Duodenal mucosa (tissue), 2 donors: Measurements from ENCODE around the gene SORCS2.

Experiments
- H3K27ac ChIP-seq: one replicate; pipeline ENCODE4 v1.7.0; 2013; ENCODE audit warnings: low read depth, low read length
- H3K27me3 ChIP-seq, 2 donors: one replicate each; pipeline ENCODE4 v1.7.0; 2013; ENCODE audit warnings: low read length in 2 of 2, control low read depth in 1 of 2; ENCODE audit not compliant: insufficient read depth in 2 of 2, control insufficient read depth in 1 of 2
- H3K36me3 ChIP-seq, 2 donors: one replicate each; pipeline ENCODE4 v1.7.0; 2013; ENCODE audit warnings: low read length in 2 of 2, control low read depth in 1 of 2; ENCODE audit not compliant: insufficient read depth in 2 of 2, control insufficient read depth in 1 of 2
- H3K4me1 ChIP-seq, 2 donors: one replicate each; pipeline ENCODE4 v1.7.0; 2013; ENCODE audit warnings: low read length in 2 of 2, control low read depth in 1 of 2; ENCODE audit not compliant: insufficient read depth in 2 of 2, control insufficient read depth in 1 of 2
- H3K4me3 ChIP-seq, 2 donors: one replicate each; pipeline ENCODE4 v1.7.0; 2013; ENCODE audit warnings: low read length in 2 of 2, low read depth in 1 of 2
- H3K9ac ChIP-seq, 2 donors: one replicate each; pipeline ENCODE4 v1.7.0; 2013; ENCODE audit warnings: low read length in 2 of 2, low read depth in 1 of 2
- H3K9me3 ChIP-seq, 2 donors: one replicate each; pipeline ENCODE4 v1.7.0; 2013; ENCODE audit warnings: low read length in 2 of 2, control low read depth in 1 of 2; ENCODE audit not compliant: control insufficient read depth in 1 of 2

Gene SORCS2

DNA sequence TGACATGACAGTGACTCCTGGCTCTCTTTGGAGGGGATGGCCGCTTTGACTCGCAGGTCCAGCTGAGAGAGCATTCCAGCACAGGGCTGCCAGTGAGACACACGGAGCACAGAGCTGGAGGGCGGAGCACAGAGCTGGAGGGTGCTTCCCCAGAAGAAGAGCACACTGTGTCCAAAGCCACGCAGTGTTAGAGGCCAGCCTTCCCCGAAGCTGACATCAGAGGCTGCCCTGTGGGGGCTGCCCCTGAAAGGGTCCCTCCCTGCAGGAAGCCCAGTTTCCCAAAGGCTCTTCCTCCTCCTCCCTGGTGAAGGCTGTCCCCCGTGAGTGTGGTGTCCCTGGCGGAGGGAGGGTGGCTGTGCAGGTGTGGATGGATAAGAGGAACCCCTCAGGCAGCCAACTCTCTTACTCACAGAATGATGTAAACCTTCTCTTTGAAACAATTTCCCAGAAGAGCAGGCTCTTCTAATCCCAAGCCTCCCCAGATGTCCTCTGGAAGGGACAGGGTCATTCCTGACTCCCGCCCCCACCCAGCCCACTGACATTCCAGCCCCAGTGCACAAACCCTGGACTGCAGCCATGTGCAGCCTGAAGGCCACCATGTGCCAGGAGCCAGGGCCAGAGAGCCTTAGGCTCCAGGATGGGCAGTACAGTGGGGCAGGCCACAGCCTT lies 189.0 kb downstream of the SORCS2 start:
- no peak overlapping the region for H3K4me3 ChIP-seq
- H3K9me3 ChIP-seq: no peaks in the 10 kb centered on the region
- H3K27ac ChIP-seq: no peak overlapping the region
- no peaks in the 10 kb centered on the region for H3K4me1 ChIP-seq
- H3K9ac ChIP-seq: no peak overlapping the region
- H3K27me3 ChIP-seq: no peaks in the 10 kb centered on the region
- H3K36me3 ChIP-seq: no peaks in the 10 kb centered on the region

DNA sequence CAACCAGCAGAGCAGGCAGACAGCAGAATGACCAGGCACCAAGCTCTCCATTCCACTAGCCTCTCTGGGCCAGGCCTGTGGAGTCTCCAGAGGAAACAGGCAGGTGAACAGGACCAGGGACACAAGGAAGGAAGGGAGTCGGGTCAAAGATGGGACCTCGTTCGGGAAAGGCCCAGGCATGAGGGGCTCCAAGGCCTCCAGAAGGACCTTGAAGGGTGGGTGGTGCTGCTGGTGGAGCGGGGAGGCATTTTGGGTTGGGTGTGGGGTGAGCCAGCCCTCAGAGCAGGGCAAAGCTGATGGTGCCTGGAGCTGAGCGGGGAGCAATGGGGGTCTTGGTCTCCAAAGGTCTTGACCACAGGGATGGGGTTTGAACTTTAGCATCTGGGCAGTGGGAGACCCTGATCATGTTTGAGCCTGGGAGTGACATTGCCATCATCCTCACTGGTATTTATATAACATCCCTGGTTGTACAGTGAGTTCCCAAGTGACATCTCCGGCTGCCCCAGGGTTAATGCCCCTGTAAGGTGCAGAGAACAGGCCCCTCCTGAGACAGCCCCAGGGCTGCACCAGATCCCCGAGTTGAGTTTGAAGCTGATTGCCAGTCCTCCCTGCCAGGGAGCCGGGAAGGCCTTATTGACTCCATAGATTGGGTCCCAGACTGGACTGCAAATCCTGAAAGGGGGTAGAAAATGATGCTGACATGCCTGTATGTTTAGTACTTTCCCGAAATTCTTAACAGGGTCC lies 189.7 kb downstream of the SORCS2 start:
- Histone ChIP-seq H3K36me3 (no peaks in the 10 kb centered on the region), H3K27me3 (no peaks in the 10 kb centered on the region), H3K4me3 (no peak overlapping the region), H3K27ac (no peak overlapping the region), H3K9me3 (no peaks in the 10 kb centered on the region), H3K4me1 (no peaks in the 10 kb centered on the region), H3K9ac (no peak overlapping the region)

DNA sequence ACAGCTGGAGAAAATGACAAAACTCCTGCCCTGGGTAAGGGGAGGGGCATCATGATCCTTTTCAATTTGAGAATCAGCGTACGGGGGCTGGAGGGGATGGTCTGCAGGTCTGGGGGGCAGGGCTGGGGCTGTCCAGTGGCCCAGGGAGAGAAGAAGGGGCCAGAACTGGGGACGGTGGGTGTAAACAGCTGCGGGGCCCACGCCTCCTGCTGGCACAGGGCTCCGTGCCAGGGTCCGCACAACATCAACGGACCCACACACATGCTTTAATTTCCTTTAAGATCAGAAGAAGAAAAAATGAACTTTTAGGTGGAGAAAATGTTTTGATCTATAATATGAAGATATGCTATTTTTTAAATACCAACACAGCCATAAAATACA lies 190.3 kb downstream of the SORCS2 start:
- Histone ChIP-seq H3K27ac (no peak overlapping the region), H3K4me3 (no peak overlapping the region), H3K9ac (no peak overlapping the region), H3K4me1 (no peaks in the 10 kb centered on the region), H3K27me3 (no peaks in the 10 kb centered on the region), H3K9me3 (no peaks in the 10 kb centered on the region), H3K36me3 (no peaks in the 10 kb centered on the region)

DNA sequence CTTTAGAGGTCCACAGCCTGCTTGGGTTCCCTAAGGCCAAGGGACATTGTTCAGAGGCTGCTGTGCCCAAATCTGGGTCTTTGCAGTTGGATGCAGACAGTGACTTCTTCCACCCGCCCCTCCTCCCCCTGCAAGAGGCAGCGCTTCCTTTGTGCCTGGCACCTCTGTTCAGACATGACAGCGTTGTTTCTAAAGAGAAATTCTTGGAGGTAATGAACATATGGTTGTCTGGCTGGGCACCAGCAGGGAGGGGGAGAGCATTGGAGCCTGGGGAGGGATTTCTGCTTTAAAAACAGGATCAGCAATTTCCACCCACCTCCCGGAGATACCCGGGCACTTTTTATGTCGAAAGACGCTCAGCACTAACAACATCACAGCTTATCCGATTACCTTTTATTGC lies 190.9 kb downstream of the SORCS2 start:
- Histone ChIP-seq H3K27ac (no peak overlapping the region), H3K4me3 (no peak overlapping the region), H3K9ac (no peak overlapping the region), H3K36me3 (no peaks in the 10 kb centered on the region), H3K4me1 (no peaks in the 10 kb centered on the region), H3K27me3 (no peaks in the 10 kb centered on the region), H3K9me3 (no peaks in the 10 kb centered on the region)

DNA sequence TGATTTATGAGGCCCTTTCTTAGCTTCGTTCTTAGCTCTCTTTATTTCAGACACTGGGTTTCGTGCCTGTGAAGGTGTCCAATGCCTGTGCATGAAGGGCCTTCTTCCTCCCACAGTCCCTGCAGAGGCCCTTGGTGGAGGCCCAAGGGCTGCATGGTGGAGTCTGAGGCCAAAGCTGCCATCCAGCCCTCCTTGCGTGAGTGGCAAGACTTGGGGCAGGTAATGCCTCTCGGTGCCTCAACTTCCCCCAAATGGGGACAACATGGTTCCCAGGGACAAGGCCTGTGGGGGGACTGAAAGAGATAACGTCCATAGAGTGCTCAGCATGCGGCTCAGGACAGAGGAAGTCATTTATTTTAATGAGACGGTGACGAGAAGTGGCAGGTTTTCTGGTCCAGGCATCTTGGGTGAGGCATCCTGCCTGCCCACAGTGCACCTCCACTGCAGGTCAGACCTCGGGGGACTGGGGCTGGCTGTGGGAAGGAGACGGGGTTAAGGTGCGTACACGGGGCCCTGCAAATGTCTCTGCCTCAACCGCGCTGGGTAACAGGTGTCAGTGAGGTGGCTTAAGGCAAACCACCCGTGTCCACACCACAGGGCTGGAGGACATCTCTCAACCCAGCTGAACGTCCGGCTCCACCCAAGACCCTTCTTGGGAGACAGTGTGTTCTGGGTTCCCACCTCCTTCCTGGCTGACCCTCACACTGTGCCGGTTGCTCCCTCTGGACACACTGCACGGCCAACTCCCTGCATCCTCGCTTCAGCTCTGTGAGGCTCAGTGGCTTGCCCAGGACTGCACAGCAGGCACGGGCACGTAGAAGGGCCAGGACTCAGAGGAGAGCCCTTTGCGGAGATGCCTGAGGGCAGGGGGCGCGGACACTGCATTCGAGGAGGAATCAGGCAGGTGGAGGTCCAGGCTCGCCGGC lies 191.9 kb downstream of the SORCS2 start:
- H3K9me3 ChIP-seq: no peaks in the 10 kb centered on the region
- no peaks in the 10 kb centered on the region for H3K36me3 ChIP-seq
- no peak overlapping the region for H3K9ac ChIP-seq
- no peaks in the 10 kb centered on the region for H3K27me3 ChIP-seq
- no peak overlapping the region for H3K27ac ChIP-seq
- H3K4me1 ChIP-seq: no peaks in the 10 kb centered on the region
- H3K4me3 ChIP-seq: no peak overlapping the region

DNA sequence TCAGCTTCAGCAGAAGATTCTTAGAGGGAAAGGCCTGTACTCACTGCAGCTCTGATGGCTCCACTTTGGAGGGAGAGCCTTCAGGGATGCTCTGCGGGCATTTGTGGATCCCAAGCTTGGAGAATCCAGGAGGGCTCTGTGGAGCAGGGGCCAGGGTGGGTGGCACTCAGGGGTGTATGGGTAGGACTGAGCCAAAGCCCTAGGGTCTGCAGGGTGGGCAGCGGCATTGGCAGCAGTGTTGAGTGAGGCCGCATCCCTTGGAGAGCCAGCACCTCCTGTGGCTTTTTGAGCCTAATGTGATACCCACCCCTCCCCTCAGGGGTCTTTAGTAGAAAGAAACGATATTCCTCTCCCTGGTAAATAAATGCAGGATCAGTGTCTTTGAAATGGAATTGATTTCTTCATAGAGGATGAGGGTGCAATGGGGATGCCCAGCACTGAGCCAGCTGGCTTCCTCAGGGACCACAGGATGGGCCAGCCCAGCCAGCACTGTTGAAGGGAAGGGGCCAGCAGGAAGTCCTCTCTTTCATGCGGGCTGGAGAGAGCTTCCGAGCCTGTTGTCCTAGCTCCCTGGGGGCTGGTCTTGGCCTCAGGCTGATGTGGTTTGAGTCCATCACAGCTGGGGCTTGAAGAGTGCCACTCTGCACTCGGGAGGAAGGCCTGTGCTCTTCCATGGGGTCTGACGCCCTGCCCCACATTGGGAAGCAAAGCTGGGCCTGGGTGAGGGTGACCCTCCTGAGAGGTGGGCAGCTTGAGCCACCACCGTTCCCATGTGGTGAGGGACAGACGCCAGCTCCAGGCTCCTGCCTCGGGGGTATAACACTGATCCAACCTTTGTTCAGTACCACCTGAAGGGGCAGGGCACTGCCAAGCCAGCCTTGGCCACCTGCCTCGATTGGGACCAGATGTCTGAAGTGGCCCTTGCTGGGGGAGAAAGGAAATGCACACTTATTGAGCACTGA lies 192.9 kb downstream of the SORCS2 start:
- Histone ChIP-seq H3K27me3 (no peaks in the 10 kb centered on the region), H3K36me3 (no peaks in the 10 kb centered on the region), H3K27ac (no peak overlapping the region), H3K4me1 (no peaks in the 10 kb centered on the region), H3K9me3 (no peaks in the 10 kb centered on the region), H3K4me3 (no peak overlapping the region), H3K9ac (no peak overlapping the region)

DNA sequence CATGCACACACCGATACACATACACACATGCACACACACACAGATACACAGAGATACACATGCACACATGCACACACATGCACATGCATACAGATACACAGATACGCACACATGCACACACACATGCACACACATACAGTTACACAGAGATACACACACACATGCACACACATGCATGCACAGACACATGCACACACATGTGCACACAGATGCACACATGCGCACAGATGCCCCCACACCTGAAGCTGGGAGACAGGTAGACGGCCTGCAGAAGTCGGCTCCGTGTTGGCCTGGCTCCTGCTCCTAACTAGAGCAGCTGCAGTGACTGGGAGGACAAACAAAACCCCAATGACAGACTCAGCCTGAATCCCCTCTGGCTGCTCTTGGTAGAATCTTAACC lies 195.6 kb downstream of the SORCS2 start:
- Histone ChIP-seq H3K4me3 (no peak overlapping the region), H3K36me3 (no peaks in the 10 kb centered on the region), H3K9me3 (no peaks in the 10 kb centered on the region), H3K27me3 (no peaks in the 10 kb centered on the region), H3K4me1 (no peaks in the 10 kb centered on the region), H3K27ac (no peak overlapping the region), H3K9ac (no peak overlapping the region)

DNA sequence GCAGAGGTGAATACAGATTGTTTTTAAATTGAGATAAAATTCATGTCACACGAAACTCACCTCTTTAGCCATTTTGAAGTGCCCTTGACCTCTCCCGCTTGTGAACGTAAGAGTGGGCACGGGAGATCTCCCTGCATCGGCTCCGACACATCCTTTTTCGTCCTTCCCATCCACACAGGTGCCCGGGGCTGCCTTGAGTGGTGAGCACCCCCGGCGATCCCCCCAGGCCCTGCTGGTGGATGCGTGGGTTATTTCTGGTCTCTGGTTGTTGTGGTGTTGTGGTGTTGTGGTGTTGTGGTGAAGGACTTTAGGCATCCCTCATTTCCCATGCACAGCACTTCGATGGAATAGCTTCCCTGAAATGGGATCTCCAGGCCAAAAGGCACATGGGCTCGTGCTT lies 196.3 kb downstream of the SORCS2 start:
- H3K9me3 ChIP-seq: no peaks in the 10 kb centered on the region
- no peaks in the 10 kb centered on the region for H3K36me3 ChIP-seq
- no peak overlapping the region for H3K4me3 ChIP-seq
- peaks cover 0 to 1% of the 10 kb centered on the region in 2 donors for H3K27me3 ChIP-seq
- H3K4me1 ChIP-seq: no peaks in the 10 kb centered on the region
- H3K27ac ChIP-seq: no peak overlapping the region
- H3K9ac ChIP-seq: no peak overlapping the region

DNA sequence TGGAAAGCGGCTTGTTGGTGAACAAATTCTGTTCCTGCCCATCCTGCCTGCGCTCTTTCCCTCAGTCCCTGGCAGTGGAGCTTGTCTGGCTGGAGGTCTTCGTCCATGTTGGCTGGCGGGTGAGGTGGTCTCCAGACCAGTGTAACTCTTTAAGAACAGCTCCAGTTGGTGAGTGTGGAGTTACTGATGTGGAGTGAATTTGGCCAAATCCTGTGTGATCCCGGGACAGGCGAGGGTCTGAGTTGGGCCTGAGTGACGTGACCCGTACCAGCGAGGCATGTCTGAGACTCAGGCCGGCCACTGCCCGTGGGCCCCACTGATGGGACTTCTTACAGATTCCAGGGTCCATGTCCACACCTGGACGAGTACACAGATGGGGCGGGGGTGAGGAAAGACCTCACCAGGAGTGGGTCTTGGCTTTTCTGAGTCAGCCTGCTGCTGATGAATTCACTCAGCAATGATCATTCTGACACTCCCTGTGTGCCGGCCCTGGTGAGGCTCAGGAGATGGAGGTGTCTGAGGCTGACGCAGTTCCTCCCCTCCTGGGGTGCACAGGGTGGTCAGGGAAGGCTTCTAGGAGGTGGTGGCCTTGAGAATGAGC lies 196.9 kb downstream of the SORCS2 start:
- Histone ChIP-seq H3K27ac (no peak overlapping the region), H3K27me3 (peaks cover 0 to 3% of the 10 kb centered on the region in 2 donors), H3K4me3 (no peak overlapping the region), H3K9me3 (no peaks in the 10 kb centered on the region), H3K4me1 (no peaks in the 10 kb centered on the region), H3K36me3 (no peaks in the 10 kb centered on the region), H3K9ac (no peak overlapping the region)
